Mononuclear cell (primary cell): ENCODE data around the gene GPC6. TPM values are rescaled to one million over a fixed set of nuclear protein-coding genes. Genes with fewer than 3 reads are reported as not detected.

ENCODE experiments used
- H3K27me3 ChIP-seq: 2 replicates; pipeline ENCODE4 v1.6.0; 2011; ENCODE audit warnings: low read length, control low read depth; ENCODE audit not compliant: insufficient read depth
- H3K4me1 ChIP-seq: 2 replicates; pipeline ENCODE4 v1.5.1; 2011; ENCODE audit warnings: mild to moderate bottlenecking, low read length, control low read depth; ENCODE audit not compliant: insufficient read depth
- H3K4me3 ChIP-seq: 2 replicates; pipeline ENCODE4 v1.5.1; 2011; ENCODE audit warnings: mild to moderate bottlenecking, low read length, moderate library complexity
- H3K9me3 ChIP-seq: 2 replicates; pipeline ENCODE4 v1.5.1; 2011; ENCODE audit warnings: low read depth, mild to moderate bottlenecking, control low read depth, low read length
- total RNA-seq: library from RNA; depleted of rRNA; stranded (reverse); fragments of >200 nt; gene quantifications from one replicate; pipeline ENCODE4 v1.2.3, GENCODE V29; 2012

The GPC6 gene
- total RNA-seq, 1 donor, result 0.31 TPM

DNA sequence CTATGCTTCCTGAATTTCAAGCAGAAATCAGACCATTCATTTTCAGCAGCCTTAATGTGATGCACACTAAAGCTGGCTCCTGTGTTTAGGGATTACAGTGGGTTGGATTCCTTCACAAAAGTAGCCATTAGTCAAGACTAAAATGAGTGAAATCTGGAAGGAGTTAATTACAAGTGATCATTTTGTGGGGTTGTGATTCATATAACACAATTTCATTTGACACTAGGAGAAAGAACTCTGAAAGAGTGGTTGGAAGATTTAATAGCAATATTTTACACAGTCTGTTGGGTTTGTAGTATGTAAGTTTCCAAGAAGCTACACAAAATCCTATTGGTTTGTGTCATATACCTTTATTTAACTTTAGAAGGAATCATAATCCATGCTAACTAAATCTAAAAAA is 1015.9 kb downstream of the GPC6 start:
- Histone ChIP-seq H3K4me3 (no peak overlapping the region), H3K9me3 (peaks cover 5% of the 10 kb centered on the region), H3K27me3 (peaks cover 2% of the 10 kb centered on the region), H3K4me1 (no peaks in the 10 kb centered on the region)

DNA sequence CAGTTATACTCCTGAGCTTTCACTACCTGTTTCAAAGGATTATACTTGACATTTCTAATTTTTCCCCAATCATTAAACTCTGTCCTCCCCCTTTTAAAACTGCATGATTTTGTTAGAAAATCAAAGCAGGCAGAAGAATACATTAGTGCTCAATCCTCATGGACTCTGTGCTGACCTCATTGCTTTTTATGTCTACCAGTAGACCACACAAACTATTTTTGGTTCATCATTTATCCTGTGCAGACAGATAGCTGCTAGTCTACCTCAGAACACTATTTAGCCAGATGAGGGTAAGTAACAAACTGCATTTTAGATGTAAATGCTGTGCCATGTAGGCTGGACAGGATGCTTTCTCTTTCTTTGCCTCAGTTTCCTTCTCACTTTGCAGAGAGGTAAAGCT is 1016.9 kb downstream of the GPC6 start:
- Histone ChIP-seq H3K27me3 (peaks cover 2% of the 10 kb centered on the region), H3K9me3 (peaks cover 5% of the 10 kb centered on the region), H3K4me1 (no peaks in the 10 kb centered on the region), H3K4me3 (no peak overlapping the region)

DNA sequence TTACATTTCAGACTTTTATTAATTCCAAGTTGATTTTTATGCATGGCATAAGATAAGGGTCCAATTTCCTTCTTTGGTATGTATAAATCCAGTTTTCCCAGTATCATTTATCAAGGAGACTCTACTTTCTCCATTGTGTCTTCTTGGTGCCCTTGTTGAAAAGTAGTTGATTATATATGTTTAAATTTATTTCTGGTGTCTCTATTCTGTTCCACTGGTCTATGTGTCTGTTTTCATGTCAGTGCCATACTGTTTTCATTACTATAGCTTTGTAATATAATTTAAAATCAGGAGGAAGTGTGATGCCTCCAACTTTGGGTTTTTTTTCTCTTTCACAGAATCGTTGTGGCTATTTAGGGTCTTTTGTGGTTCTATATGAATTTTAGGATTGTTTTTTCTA is 1019.9 kb downstream of the GPC6 start:
- no peaks in the 10 kb centered on the region for H3K4me1 ChIP-seq
- H3K9me3 ChIP-seq, result peaks cover 5% of the 10 kb centered on the region
- H3K27me3 ChIP-seq, result peaks cover 2% of the 10 kb centered on the region
- H3K4me3 ChIP-seq, result no peak overlapping the region

DNA sequence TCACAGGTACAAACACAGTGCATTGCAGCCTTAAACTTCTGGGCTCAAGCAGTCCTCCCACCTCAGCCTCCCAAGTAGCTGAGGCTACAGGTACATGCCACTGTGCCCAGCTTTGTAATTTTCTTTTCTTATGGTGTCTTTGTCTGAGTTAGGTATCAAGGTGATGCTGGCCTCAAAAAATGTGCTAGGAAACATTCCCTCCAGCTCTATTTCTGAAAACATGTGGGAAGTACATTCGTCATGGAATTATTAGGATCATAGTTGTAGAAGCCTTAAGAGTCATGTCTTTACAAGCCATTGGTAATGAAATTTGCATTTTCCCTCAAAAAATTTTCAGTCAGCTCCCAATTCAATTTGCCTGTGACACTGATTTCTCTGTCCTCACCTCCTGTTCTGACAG is 1021.3 kb downstream of the GPC6 start:
- Histone ChIP-seq H3K4me3 (no peak overlapping the region), H3K9me3 (peaks cover 5% of the 10 kb centered on the region), H3K4me1 (no peaks in the 10 kb centered on the region), H3K27me3 (peaks cover 2% of the 10 kb centered on the region)

DNA sequence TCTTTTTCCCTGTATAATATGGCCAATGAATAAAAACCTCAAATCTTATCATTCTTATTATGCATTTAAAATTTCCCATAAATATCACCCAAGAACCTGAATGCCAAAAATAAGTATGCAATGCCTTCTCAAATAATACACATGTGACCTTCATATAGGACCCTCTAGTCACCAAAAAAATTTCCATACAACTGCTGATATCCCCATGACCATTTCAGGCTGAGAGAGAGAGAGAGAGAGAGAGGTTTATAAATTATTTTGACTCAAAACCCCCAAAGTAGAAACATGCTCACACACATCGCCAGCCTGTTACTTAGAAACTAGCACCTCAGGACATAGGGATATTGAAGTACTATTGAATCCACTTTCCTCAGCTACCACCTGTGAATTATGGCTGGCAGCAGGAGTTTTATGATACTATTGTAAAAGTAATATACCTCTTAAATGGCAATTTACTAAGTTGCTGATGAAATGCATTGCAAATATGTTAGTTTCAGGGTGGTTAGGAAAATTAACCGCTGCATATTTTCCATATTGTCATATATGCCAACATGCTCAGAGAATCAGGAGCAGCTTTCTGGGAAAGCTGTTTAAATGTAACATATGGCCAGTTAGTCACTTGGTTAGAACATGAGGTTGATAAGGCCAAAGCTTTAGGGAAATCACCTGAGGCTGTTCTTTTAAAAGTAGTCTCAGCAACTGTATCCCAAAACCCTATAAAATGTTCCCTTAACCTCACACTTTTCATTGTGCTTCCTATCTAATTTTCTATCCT is 1022.0 kb downstream of the GPC6 start:
- Histone ChIP-seq H3K27me3 (peaks cover 2% of the 10 kb centered on the region), H3K4me3 (no peak overlapping the region), H3K4me1 (no peaks in the 10 kb centered on the region), H3K9me3 (peaks cover 5% of the 10 kb centered on the region)

DNA sequence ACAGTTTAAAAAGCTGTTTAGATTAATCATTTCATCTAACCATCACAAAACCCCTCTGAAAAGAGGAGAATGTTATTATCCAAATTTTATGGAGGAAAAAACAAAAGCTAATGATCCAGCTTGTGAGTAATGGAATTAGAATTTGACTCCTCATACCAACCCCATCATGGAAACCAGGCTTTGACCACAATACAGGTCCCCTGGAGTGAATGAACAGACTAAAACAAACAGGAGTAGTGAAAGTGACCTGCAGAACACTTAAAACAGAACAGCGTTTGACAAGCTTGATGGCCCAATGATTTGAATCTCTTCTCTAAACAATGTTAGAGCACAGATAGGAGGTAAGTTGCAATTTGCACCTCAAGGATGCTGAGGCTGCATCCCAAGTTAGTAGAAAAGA is 1022.9 kb downstream of the GPC6 start:
- no peak overlapping the region for H3K4me3 ChIP-seq
- no peaks in the 10 kb centered on the region for H3K4me1 ChIP-seq
- H3K27me3 ChIP-seq, result peaks cover 2% of the 10 kb centered on the region
- H3K9me3 ChIP-seq, result peaks cover 5% of the 10 kb centered on the region

DNA sequence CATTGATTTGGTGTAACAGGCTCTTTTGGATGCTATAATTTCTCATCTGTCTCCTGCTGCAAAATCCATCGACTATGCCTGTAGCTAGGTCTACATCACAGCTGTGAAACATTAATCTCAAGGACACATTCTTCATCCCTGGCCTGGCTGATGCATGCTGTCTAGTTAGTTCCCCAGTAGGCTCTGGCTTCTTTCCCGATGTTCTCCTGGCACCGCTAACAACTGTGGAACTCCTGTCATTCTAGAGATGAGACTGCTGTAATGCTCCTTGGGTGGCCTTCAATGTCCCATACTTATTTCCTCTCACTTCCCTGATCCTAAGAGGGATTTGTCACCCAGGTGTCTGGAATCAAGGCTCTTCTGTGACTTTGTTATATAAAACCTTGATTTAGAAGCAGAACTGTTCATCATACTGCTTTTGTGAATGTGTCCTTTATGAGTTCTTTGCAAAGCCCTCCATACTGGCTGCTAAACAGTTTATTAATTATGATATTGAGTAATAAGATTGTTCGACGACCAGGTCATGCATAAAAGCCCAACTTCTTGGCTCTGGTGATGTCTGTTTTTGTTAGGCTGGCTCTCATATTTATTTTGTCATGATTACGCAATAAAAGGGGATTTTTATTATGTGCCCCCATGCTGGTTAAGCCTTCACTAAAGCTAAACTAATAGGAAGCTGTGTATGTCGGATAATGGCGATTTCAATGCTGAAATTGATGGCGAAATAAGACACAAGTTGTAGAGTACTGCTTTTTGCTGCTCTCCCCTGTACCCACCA is 1025.4 kb downstream of the GPC6 start:
- Histone ChIP-seq H3K4me3 (no peak overlapping the region), H3K27me3 (no peaks in the 10 kb centered on the region), H3K4me1 (no peaks in the 10 kb centered on the region), H3K9me3 (no peaks in the 10 kb centered on the region)

DNA sequence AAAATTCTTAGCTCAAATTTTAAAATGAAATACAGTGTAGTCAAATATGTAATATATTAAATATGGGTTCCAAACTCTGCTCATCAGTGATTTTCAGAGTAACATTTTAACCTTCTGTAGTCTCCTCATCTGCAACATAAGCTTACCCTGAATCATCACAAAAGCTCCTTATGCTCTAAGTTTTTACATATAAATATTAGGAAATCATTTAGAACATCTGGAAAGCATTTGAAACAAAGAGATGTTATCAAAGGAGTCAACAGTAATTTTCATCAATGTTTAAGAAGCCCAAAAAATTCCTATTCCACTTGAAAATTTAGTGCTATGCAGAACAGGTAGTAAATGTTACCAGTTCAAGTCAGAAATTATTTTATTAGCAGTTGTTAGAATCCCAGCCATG is 1028.1 kb downstream of the GPC6 start:
- Histone ChIP-seq H3K4me1 (no peaks in the 10 kb centered on the region), H3K9me3 (no peaks in the 10 kb centered on the region), H3K4me3 (no peak overlapping the region), H3K27me3 (no peaks in the 10 kb centered on the region)

DNA sequence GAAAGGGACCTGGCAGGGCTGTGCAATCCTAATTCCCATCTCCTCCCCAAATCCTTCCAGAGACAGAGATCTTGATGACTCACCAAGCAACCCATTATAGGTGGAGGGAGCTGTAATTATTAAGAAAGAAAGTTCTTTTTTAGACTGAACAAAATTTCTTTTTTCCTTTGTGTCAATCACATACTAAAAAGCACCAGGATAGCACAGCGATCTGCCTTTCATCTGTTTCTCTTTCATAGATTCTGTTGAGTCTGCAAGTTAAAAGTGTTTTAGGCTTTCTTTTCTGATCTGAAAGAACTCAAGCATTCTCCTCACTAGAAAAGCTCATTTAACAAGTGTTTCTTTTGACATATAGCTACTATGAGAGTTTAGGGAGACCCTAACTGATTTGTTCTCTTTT is 1030.1 kb downstream of the GPC6 start:
- no peak overlapping the region for H3K4me3 ChIP-seq
- H3K9me3 ChIP-seq, result no peaks in the 10 kb centered on the region
- H3K27me3 ChIP-seq, result no peaks in the 10 kb centered on the region
- no peaks in the 10 kb centered on the region for H3K4me1 ChIP-seq

DNA sequence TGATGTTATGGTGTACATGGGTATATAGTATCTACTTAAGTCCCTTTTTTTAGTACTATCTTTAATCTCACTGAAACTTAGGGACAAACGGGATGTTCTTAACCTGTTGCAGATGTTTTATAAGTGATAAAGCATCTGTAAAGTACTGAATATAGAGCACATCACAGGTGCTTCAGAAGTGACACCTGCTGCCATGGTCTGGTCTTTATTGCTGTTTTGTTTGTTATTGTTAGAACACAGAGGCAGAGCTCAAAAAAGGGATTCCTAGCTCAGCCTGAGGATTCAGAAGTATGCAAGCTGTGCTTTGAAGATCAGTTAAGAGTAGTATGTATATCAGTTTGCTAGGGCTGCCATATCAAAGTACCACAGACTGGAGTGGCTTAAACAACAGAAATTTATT is 1033.4 kb downstream of the GPC6 start:
- Histone ChIP-seq H3K9me3 (no peaks in the 10 kb centered on the region), H3K4me3 (no peak overlapping the region), H3K4me1 (no peaks in the 10 kb centered on the region), H3K27me3 (no peaks in the 10 kb centered on the region)

DNA sequence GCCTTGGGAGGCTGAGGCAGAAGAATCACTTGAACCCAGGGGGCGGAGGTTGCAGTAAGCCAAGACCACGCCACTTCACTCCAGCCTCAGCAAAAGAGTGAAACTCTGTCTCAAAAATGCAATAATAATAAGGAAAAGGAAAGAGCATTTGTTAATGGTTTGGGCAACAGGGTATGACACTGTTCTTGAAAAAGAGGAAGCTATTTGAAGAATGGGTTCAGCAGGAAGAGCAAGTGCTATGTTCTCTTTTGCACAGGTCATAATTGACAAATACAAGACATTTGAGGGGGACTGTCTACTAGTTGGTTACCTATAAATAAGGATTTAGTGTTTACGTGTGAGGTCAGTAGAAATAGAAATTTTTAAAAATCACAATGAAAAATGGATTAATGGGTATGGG is 1034.6 kb downstream of the GPC6 start:
- no peak overlapping the region for H3K4me3 ChIP-seq
- no peaks in the 10 kb centered on the region for H3K4me1 ChIP-seq
- no peaks in the 10 kb centered on the region for H3K9me3 ChIP-seq
- no peaks in the 10 kb centered on the region for H3K27me3 ChIP-seq

DNA sequence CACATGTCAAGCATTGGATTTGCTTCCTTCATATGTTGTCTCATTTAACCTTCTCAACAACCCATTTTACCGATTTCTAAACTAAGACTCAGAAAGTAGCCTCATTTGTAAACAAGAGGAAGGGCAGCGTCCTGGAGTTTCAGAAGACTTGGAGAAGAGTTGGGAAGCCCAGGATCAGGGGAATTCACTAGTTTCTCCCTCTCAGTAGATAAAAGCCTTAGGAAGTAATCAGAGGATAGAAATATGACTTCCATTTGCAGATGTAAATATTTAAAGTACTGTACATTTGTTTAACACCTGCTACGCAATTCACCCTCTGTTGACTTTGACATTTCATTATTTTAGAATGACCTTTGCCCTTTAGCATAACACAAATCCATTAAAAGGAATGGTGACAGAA is 1036.4 kb downstream of the GPC6 start:
- Histone ChIP-seq H3K9me3 (no peaks in the 10 kb centered on the region), H3K27me3 (no peaks in the 10 kb centered on the region), H3K4me1 (no peaks in the 10 kb centered on the region), H3K4me3 (no peak overlapping the region)

DNA sequence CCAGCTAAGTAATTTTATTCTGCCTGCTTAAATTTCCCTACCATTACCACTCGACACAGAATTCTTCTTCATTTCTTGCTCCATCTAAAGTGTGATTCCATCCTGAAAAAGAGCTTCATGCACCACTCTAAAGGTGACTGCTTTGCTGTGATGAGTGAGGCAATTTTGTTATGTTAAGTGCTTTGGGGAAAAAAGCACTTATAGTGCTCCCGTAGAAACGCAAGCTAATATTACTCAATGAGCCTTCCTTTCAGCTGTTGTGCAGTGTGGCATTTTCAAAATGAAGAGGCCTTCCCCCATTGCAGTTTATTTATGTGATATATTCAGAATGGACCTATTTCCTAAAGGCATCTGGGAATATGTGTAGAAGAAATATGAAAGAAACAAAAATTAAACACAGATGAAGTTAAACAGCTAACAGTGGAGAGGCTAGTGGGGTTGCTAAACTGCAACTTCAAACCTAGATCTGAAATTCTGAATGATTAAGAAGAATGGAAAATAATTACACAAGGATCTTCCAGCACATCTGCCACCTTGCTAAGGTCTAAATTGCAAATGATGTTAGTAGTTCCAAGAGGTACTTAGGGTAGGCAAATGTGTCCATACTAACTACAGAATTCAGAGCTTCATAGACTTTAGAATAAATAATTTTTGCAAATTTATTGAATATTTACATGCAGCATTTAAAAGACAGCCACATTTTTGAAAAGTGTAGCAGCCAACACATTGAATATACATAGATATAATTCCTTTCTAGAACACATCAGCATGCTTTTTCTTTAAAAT is 1041.2 kb downstream of the GPC6 start:
- no peaks in the 10 kb centered on the region for H3K4me1 ChIP-seq
- H3K4me3 ChIP-seq, result no peak overlapping the region
- no peaks in the 10 kb centered on the region for H3K27me3 ChIP-seq
- no peaks in the 10 kb centered on the region for H3K9me3 ChIP-seq

DNA sequence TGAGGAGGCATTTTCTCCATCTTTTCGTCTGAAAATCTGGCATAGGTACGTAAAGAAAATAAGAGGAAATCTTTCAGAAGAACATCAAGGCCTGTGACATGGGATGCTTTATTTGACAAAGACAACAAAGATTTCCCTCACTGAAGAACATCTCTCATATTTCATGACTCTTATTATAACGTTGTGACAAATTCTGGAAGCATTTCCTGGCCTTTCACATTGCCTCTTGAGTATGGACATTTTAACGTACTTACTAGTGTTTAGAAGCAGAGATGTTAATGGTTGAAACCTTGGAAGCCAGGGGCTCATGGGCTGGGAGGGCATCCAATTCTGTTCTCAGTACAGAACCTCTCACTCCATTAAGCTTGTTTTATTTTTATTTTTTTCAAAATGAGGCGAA is 1042.1 kb downstream of the GPC6 start:
- Histone ChIP-seq H3K27me3 (no peaks in the 10 kb centered on the region), H3K4me3 (no peak overlapping the region), H3K4me1 (no peaks in the 10 kb centered on the region), H3K9me3 (no peaks in the 10 kb centered on the region)

DNA sequence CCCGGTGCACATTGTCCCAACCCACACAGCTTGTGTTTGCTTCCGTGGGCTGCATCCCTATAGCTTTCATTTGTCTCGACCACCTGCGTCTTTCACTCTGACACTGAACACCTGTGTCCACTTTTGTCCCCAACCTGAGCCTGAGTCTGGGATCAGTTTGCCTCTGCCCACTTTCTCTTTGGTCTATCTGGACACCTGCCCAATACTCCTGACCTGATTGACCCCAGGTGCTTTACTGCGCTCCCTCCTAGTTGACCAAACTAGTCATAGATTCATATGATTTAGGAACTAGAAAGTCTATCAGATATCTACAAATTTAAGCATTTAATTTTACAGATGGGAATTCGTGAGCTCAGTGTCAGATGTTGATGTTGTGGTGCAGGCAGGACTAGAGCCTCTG is 1043.0 kb downstream of the GPC6 start:
- no peaks in the 10 kb centered on the region for H3K9me3 ChIP-seq
- H3K4me1 ChIP-seq, result no peaks in the 10 kb centered on the region
- no peaks in the 10 kb centered on the region for H3K27me3 ChIP-seq
- H3K4me3 ChIP-seq, result no peak overlapping the region
